ENCODE results near the gene LBX2. TPM values are rescaled to one million over a fixed set of nuclear protein-coding genes. Genes with fewer than 3 reads are reported as not detected.

LBX2 gene
- 0.52 TPM for total RNA-seq
- long read RNA-seq, partial matches to known transcripts, result 0 of 1 reads
- long read RNA-seq, other reads (novel, unspliced or antisense), result 1 of 1 reads

- DNase-seq (no peak), ATAC-seq (no peak)
- intact Hi-C loops (cut with micrococcal nuclease), result no loop called here
These were observed at the start of gene LBX2 for GRCh38 chr2:74499267-74499939. LBX2 (minus strand) TSS chr2:74499603; CDS start chr2:74499537, 66 bp downstream.

- ATAC-seq (peak; percentile 6), DNase-seq (no peak)
- intact Hi-C loops (cut with micrococcal nuclease), result no loop called here
These were observed 49.0 kb upstream of the LBX2 start for GRCh38 chr2:74548285-74548899.

- DNase-seq, result no peak
- intact Hi-C loops (cut with micrococcal nuclease), result no loop called here
- ATAC-seq, result no peak
These were observed 46.6 kb upstream of the LBX2 start for GRCh38 chr2:74546004-74546403.

GRCh38 chr2:74544634-74545033 lies 45.2 kb upstream of the LBX2 start:
- intact Hi-C loops (cut with micrococcal nuclease), result no loop called here
- DNase-seq, result no peak
- no peak for ATAC-seq

- DNase-seq (no peak), ATAC-seq (no peak)
- intact Hi-C loops (cut with micrococcal nuclease), result no loop called here
These were observed 43.6 kb upstream of the LBX2 start for GRCh38 chr2:74542978-74543377.

GRCh38 chr2:74540291-74540690 lies 40.9 kb upstream of the LBX2 start:
- intact Hi-C loops (cut with micrococcal nuclease), result no loop called here
- DNase-seq, result peak; percentile 75
- peak; percentile 90 for ATAC-seq

GRCh38 chr2:74538881-74539339 lies 39.5 kb upstream of the LBX2 start:
- intact Hi-C loops (cut with micrococcal nuclease), result no loop called here
- ATAC-seq (no peak), DNase-seq (no peak)

GRCh38 chr2:74537140-74537539 lies 37.7 kb upstream of the LBX2 start:
- DNase-seq (no peak), ATAC-seq (no peak)
- intact Hi-C loops (cut with micrococcal nuclease), result no loop called here

- DNase-seq (no peak), ATAC-seq (no peak)
- intact Hi-C loops (cut with micrococcal nuclease), result no loop called here
These were observed 37.0 kb upstream of the LBX2 start for GRCh38 chr2:74536166-74536950.

- ATAC-seq, result no peak
- intact Hi-C loops (cut with micrococcal nuclease), result no loop called here
These were observed 36.1 kb upstream of the LBX2 start for GRCh38 chr2:74535440-74535965.

GRCh38 chr2:74534411-74534810 lies 35.0 kb upstream of the LBX2 start:
- no peak for ATAC-seq
- intact Hi-C loops (cut with micrococcal nuclease), result no loop called here
- DNase-seq, result no peak

More at GRCh38 chr2:74535440-74535965, 36.1 kb upstream of the LBX2 start:
- no peak for DNase-seq

- intact Hi-C loops (cut with micrococcal nuclease), result no loop called here
- ATAC-seq, result no peak
- no peak for DNase-seq
These were observed 34.1 kb upstream of the LBX2 start for GRCh38 chr2:74533464-74533863.

GRCh38 chr2:74532222-74532621 lies 32.8 kb upstream of the LBX2 start:
- intact Hi-C loops (cut with micrococcal nuclease), result no loop called here
- ATAC-seq, result no peak
- DNase-seq, result no peak

GRCh38 chr2:74531666-74532065 lies 32.3 kb upstream of the LBX2 start:
- intact Hi-C loops (cut with micrococcal nuclease), result no loop called here
- DNase-seq (no peak), ATAC-seq (no peak)

- intact Hi-C loops (cut with micrococcal nuclease), result no loop called here
- ATAC-seq (peak; percentile 41), DNase-seq (peak; percentile 63)
These were observed 31.1 kb upstream of the LBX2 start for GRCh38 chr2:74530239-74531187.

GRCh38 chr2:74529357-74530238 lies 30.2 kb upstream of the LBX2 start, which contains the start of the genes AUP1 and HTRA2:
AUP1 (minus strand) TSS chr2:74529706; CDS start chr2:74529629, 77 bp downstream.
HTRA2 (plus strand) TSS chr2:74529933; CDS start chr2:74530007, 74 bp downstream.
- peak; percentile 95 for ATAC-seq
- intact Hi-C loops (cut with micrococcal nuclease), result no loop called here
- peak; percentile 99 for DNase-seq

GRCh38 chr2:74528600-74529356 lies 29.4 kb upstream of the LBX2 start:
- ATAC-seq, result peak; percentile 4
- intact Hi-C loops (cut with micrococcal nuclease), result no loop called here

More at GRCh38 chr2:74528600-74529356, 29.4 kb upstream of the LBX2 start:
- no peak for DNase-seq
